Activated CD4-positive, alpha-beta T cell treated with anti-CD3 and anti-CD28 coated beads, Interleukin-2, amount 50 U/mL, for 16 hours (primary cell): ENCODE data around the gene TBXAS1.

Source experiments
- DNase-seq: peaks from one replicate; pipeline ENCODE4 v3.0.0-alpha.2; 2020

Gene TBXAS1

DNA sequence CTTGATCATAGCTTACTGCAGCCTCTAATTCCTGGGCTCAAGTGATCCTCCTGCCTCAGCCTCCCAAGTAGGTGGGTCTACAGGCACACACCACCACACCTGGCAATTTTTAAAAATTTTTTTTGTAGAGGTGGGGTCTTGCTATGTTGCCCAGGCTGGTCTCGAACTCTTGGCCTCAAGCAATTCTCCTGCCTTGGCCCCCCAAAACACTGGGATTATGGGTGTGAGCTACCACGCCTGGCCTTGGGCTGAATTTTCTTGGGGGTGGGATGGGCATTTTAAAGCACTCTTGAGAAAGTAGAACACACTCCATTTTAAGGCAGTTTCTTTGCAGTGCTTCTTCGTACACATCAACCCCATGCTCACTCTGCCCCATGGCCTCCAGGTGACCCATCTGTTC, 28.7 kb downstream of the TBXAS1 start:
- no peak for DNase-seq

- DNase-seq = no peak
These were observed 31.2 kb downstream of the TBXAS1 start for GRCh38 chr7:139860090-139860775.

DNA sequence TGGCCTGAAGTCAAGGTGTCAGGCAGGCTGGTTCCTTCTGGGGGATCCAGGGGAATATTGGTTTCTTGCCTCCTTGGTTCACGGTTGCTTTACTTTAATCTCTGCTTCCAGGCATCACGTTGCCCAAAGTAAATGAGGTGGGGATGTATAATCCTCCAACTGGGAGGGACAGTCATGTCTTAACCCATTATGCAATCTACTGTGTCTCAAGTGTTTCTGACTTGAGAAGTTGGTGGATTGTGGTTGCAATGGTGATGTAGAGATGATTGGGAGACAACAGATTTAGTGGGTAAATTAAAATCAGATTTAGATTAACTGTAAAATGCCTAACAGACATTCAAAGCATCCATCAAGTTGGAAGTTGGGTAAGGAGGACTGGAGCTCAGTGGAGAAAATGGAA, 32.7 kb downstream of the TBXAS1 start:
- DNase-seq = no peak

DNA sequence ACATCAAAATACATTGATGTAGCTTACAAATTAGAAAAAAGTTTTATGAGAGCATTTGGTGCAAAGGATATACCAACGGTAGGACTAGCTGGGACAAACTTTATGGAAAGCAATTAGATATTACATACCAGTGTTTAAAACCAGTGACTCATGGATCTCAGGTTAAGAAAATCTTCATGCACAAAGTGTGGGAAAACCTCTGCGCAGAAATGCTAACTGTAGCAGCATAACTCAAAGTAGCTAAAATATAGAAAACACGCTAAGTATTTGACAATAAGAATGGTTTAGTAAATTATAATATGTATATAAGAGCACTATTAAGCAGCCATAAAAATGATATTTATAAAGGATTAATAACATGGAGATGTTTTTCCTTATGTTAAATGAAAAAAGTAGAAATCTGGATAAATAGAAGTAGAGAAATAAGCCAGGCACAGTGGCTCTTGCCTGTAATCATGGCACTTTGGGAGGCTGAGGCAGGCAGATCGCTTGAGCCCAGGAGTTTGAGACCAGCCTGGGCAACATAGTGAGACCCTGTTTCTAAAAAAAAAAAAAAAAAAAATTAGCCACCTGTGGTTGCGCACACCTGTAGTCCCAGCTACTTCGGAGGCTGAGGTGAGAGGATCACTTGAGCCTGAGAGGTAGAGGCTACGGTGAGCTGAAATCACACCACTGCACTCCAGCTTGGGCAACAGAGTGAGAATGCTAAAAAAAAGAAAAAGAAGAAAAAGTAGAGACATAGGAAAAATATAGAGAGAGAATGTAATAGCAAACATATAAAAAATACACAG, 37.2 kb downstream of the TBXAS1 start:
- no peak for DNase-seq

- no peak for DNase-seq
These were observed 38.8 kb downstream of the TBXAS1 start for GRCh38 chr7:139867847-139868246.

- DNase-seq = peak; percentile 54
These were observed 40.8 kb downstream of the TBXAS1 start for GRCh38 chr7:139869886-139870285.

DNA sequence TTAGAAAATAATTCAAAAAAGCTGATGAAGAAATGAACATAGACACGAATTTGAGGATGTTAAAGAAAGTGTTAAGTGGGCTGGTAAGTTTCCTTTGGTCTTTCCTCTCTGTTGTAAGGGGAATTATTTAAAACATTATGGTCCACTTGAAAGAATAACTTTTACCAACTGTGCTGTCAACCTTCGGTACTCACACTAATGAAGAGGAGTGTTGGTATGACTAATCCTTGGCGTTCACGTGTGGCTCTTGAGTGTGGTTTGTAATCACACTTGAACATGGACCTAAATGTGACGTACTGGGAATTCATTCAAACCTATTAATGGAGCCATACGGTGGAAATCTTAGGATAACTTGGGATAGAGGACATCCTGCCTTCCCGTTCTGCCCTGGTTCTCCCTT, 41.3 kb downstream of the TBXAS1 start:
- DNase-seq = no peak

DNA sequence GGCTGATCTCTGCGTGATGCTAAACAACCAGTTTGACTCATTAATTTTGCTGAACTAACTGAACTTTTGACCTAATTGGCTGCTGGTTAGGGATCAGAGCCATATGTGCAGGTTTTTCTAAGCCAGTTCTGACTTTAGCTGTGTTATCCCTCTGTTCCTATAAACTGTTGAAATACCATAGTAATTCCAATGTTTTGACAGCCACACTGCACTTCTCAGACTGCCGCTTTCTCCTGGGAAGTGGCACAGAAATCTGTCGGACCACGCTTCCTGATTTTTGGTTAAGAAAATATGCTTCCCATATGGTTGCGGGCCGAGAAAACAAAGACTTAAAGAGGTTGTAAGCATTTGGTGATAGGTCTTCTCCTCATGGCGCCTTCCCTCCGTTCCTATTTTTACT, 42.3 kb downstream of the TBXAS1 start:
- DNase-seq = no peak

DNA sequence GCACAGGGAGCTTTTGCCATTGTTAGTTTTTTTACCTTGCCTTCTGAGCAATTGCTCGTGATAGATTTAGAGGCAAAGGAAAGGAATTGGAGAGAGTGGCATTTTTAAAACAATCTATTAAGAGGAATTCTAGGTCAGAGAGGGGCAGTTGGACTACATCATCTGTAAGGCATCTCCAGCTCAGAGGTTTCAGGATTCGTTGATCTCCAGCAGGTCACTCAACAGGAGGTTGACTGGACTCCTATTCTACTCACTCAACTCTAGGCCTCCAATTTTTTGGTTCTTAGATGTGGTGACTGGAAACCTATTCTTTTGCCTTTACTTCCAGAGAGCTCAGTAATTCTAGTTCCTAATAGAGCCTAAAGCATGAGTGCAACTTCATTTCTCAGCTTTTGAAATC, 42.8 kb downstream of the TBXAS1 start:
- DNase-seq = no peak

DNA sequence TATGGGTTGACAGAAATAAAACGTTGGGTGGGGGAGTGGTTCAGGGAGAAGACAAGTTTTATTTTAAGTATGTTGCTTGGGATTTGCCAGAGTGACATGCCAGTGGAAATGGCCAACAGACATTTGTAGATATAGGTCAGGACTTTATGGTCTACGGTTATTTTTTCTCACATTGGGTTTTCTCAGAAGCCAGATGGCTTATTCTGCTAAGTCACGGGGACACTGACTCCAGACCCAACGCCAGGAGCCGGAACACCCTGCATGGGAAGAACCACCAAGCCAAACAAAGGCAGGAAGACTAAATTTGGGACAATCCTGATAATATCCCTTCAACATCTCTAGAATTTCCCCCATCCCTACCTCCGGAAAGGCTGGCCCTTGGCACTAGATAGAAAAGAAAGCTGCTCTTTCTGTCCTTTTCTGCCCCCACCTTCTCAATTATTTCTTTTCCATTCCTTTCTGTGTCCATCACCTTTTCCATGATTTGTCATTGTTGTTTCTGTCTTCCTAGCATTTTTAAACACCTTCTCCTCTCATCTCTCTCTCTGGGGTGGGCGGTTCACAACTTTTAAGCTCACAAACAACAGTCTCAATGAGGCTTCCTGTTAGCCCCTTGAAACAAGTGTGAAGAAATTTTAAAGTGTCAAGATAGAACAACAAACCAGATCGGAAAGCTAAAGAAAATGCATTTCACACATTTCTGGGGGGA, 44.7 kb downstream of the TBXAS1 start:
- no peak for DNase-seq

- no peak for DNase-seq
These were observed 45.2 kb downstream of the TBXAS1 start for GRCh38 chr7:139874302-139874629.

DNA sequence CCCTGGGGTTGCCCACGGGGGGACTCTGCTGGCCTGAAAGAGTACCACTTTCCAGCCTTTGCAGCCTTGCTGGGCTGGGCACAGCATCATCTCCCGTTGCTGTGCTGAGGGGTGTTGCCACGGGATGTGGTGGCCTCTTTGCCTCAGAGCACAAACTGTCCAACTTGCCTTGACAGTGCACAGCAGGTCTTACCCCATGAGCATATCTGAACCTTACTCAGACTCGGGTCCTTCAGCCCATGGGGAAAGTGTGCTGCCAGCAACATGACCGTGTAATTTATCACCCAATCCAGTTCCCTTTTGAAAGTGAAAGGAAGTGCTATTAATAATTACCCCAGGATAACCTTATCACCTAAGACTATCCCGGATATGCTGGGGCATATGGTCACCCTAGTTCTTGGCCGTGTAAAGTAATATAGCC, 46.8 kb downstream of the TBXAS1 start:
- no peak for DNase-seq

- DNase-seq = no peak
These were observed 47.7 kb downstream of the TBXAS1 start for GRCh38 chr7:139876622-139877283.

- no peak for DNase-seq
These were observed 54.8 kb downstream of the TBXAS1 start for GRCh38 chr7:139883814-139884213.

DNA sequence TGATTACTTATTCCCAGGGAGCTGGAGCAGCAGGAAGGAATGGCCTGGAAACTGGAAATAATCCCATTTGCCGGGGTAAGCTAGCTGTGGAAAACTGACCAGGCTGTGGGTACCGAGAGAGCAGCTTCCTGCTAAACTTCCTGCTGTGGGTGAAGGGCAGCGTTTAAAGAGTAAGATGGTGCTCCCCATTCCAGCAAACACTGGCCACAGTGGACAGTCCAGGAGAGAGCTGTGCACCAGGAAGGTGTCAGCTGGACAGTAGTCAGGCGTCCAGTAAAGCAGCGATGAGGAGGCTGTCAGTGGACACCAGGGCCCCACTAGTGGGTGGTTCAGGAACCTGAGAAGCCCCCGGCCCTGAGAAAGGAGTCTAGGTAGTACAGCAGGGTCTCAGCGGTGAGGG, 55.4 kb downstream of the TBXAS1 start:
- DNase-seq = no peak

- no peak for DNase-seq
These were observed 56.4 kb downstream of the TBXAS1 start for GRCh38 chr7:139885511-139885910.

GRCh38 chr7:139886206-139886605, 57.1 kb downstream of the TBXAS1 start:
- no peak for DNase-seq

DNA sequence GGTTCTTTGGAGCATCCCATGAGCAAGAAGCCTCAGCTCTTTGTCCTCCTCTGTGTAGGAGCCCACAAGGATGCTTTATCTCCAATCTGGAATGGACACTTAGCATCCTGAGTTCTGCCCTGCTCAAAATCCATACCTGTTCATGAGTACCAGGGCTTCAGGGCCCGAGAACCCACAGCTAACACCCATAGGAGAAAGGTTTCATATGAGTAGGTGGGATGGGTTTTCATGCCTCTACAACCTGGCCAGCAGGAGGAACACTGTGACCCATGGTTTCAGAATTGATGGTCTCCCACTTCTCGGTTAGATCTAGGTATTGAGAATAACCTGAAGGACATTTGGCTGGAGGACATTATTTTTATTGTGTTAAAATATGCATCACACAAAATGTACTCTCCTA, 57.8 kb downstream of the TBXAS1 start:
- DNase-seq = no peak

DNA sequence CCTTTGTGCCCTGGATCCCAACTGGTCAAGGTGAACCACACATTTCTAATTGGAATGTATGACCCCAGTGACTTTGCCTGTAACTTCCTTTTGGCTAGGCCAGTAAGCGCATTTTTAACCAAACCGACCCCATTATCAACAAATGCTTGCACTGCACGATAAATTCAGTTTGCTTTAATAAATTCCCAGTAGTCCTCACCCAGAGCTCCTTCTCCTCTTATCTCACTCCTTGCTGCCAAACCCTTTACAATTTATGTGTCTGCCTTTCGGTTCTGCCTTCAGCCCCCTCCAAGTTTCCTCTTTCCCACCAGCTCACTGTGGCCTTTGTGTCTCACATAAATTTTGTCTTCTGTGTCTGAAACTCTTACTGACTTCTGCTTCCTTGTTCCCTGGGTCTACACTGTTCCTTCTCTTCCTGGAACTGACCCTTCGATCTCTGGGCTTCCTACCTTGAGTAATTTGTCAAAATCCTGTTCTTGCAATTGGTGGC, 59.0 kb downstream of the TBXAS1 start:
- no peak for DNase-seq

- DNase-seq = no peak
These were observed 60.3 kb downstream of the TBXAS1 start for GRCh38 chr7:139889186-139889871.

- no peak for DNase-seq
These were observed 64.4 kb downstream of the TBXAS1 start for GRCh38 chr7:139893461-139893860.

- no peak for DNase-seq
These were observed 64.9 kb downstream of the TBXAS1 start for GRCh38 chr7:139893999-139894398.
